ENCODE data around the gene CCDC110.
"Not testable (repeated sequence)": the region's sequence is repeated elsewhere in the genome, so short reads cannot be mapped to it uniquely, and the experiment has no call there.

CCDC110 gene

GRCh38 chr4:185471235-185472102, at the start of gene CCDC110:
Gene CCDC110 (minus strand): TSS chr4:185471733. CDS start chr4:185471683, 50 bp downstream.
- DNase-seq (ENCODE audit: low read depth in 3 of 3), result peak; percentile 85 to 86 (median 86)

GRCh38 chr4:185520119-185520518, 48.6 kb upstream of the CCDC110 start:
- DNase-seq (ENCODE audit: low read depth in 3 of 3), result no peak

GRCh38 chr4:185518494-185518893, 47.0 kb upstream of the CCDC110 start:
- no peak for DNase-seq (ENCODE audit: low read depth in 3 of 3)

GRCh38 chr4:185518069-185518468, 46.5 kb upstream of the CCDC110 start:
- no peak for DNase-seq (ENCODE audit: low read depth in 3 of 3)

- no peak for DNase-seq (ENCODE audit: low read depth in 3 of 3)
Measured at GRCh38 chr4:185515248-185515647, 43.7 kb upstream of the CCDC110 start.

GRCh38 chr4:185514182-185514697, 42.7 kb upstream of the CCDC110 start:
- DNase-seq (ENCODE audit: low read depth in 3 of 3), result no peak

GRCh38 chr4:185513489-185514181, 42.1 kb upstream of the CCDC110 start:
- no peak for DNase-seq (ENCODE audit: low read depth in 3 of 3)

GRCh38 chr4:185512516-185512915, 41.0 kb upstream of the CCDC110 start:
- DNase-seq (ENCODE audit: low read depth in 3 of 3), result no peak

GRCh38 chr4:185511243-185511642, 39.7 kb upstream of the CCDC110 start:
- not testable (repeated sequence) for DNase-seq (ENCODE audit: low read depth in 3 of 3)

GRCh38 chr4:185510806-185511205, 39.3 kb upstream of the CCDC110 start:
- no peak for DNase-seq (ENCODE audit: low read depth in 3 of 3)

GRCh38 chr4:185508181-185508580, 36.6 kb upstream of the CCDC110 start:
- DNase-seq (ENCODE audit: low read depth in 3 of 3), result no peak

- DNase-seq (ENCODE audit: low read depth in 3 of 3), result no peak
Measured at GRCh38 chr4:185506422-185506821, 34.9 kb upstream of the CCDC110 start.

- DNase-seq (ENCODE audit: low read depth in 3 of 3), result no peak
Measured at GRCh38 chr4:185504098-185505047, 32.8 kb upstream of the CCDC110 start.

- DNase-seq (ENCODE audit: low read depth in 3 of 3), result no peak
Measured at GRCh38 chr4:185502386-185502785, 30.9 kb upstream of the CCDC110 start.

- DNase-seq (ENCODE audit: low read depth in 3 of 3), result no peak
Measured at GRCh38 chr4:185500576-185500975, 29.0 kb upstream of the CCDC110 start.

GRCh38 chr4:185500035-185500434, 28.5 kb upstream of the CCDC110 start:
- DNase-seq (ENCODE audit: low read depth in 3 of 3), result no peak

GRCh38 chr4:185488650-185489049, 17.1 kb upstream of the CCDC110 start:
- DNase-seq (ENCODE audit: low read depth in 3 of 3), result no peak

- no peak for DNase-seq (ENCODE audit: low read depth in 3 of 3)
Measured at GRCh38 chr4:185481401-185481800, 9.9 kb upstream of the CCDC110 start.

GRCh38 chr4:185480016-185480732, 8.6 kb upstream of the CCDC110 start:
- DNase-seq (ENCODE audit: low read depth in 3 of 3), result no peak

GRCh38 chr4:185479507-185479971, 8.0 kb upstream of the CCDC110 start:
- no peak for DNase-seq (ENCODE audit: low read depth in 3 of 3)

- DNase-seq (ENCODE audit: low read depth in 3 of 3), result no peak
Measured at GRCh38 chr4:185473247-185473646, 1.7 kb upstream of the CCDC110 start.
